GM21619 (cell line): ENCODE results near the gene B3GNT8.
"Not testable (repeated sequence)": the region's sequence is repeated elsewhere in the genome, so short reads cannot be mapped to it uniquely, and the experiment has no call there.

Source experiments
- ATAC-seq: cut with Tn5 transposase; IDR thresholded peaks from one replicate; pipeline ENCODE4 v1.9.1; 2021; ENCODE audit not compliant: unreplicated experiment

B3GNT8 gene

DNA sequence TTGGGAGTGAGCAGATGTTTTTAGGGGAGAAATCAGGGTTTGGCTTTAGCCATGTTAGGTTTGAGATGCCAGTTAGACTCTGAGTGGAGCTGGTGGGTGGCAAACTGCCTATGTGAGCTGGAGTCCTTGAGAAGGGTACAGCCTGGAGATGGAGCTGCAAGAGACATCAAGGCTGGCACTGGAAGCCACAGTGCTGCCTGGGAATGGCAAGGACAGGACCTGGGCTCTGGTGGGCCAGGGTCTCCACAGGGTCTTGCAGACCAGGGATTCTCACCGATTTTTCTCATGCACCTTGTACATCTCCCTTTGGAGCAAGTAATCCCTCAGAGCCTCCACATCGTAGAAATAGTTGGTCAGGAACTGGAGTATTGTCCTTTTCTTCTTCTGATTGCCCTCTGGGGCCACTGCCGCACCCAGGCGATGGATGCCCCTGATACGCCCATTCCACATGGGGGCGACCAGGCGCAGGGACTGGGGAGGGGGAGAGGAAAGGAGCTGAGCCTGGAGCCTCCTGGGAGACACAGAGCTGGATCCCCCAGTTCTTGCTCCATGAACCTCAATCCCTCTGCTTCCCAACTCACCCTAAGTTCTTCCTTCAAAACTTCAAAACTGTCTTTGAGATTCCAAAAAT is 10.9 kb upstream of the B3GNT8 start:
- no peak for ATAC-seq

DNA sequence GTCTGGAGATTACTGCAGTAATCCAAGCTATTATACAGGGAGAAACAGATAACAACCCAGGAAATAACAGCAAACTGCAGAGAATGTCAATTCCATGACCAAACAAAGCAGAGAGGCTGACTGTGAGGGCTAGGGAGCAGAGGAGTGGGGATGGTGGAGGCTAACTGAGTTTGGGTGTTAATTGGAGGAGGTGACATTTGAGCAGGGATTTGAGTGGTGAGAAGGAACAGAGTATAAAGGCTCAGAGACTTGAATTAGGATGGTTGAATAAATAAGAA is 9.4 kb upstream of the B3GNT8 start:
- no peak for ATAC-seq

DNA sequence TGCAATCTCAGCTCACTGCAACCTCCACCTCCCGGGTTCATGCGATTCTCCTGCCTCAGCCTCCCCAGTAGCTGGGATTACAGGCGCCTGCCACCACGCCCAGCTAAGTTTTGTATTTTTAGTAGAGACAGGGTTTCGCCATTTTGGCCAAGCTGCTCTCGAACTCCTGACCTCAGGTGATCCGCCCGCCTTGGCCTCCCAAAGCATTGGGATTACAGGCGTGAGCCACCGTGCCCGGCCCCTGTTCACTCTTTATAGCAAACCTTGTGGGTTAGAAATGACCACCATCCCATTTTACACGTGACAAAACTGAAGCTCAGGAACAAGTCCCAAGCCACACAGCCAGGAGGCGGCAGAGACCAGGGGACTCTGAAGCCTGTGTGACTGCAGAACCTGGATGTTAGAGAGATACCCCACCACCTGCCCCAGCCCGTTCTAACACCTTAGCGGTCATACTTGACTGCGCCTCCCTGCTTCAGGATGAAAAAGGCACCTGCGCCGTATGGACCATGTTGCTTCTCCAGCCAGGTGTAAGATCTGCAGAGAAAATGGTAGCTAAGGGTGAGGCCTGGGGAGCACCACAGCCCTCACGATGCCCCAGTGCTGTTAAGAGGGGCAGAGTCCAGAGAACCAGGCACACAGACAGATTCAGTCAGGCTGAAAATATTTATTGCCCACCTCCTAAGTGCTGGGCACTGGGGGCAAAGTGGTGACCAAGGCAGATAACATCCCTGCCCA is 8.9 kb upstream of the B3GNT8 start:
- no peak for ATAC-seq

DNA sequence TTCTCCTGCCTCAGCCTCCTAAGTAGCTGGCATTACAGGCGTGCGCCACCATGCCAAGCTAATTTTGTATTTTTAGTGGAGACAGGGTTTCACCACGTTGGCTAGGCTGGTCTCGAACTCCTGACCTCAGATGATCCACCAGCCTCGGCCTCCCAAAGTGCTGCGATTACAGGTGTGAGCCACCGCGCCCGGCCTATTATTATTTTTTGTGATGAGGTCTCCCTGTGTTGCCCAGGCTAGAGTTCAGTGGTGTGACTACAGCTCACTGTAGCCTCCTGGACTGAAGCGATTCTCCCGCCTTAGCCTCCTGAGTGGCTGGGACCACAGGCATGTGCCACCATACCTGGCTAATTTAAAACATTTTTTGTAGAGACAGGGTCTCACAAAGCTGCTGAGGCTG is 8.2 kb upstream of the B3GNT8 start:
- ATAC-seq = not testable (repeated sequence)

- no peak for ATAC-seq
Observed at GRCh38 chr19:41434450-41434849, 7.3 kb upstream of the B3GNT8 start.

- no peak for ATAC-seq
Observed at GRCh38 chr19:41433171-41433570, 6.0 kb upstream of the B3GNT8 start.

DNA sequence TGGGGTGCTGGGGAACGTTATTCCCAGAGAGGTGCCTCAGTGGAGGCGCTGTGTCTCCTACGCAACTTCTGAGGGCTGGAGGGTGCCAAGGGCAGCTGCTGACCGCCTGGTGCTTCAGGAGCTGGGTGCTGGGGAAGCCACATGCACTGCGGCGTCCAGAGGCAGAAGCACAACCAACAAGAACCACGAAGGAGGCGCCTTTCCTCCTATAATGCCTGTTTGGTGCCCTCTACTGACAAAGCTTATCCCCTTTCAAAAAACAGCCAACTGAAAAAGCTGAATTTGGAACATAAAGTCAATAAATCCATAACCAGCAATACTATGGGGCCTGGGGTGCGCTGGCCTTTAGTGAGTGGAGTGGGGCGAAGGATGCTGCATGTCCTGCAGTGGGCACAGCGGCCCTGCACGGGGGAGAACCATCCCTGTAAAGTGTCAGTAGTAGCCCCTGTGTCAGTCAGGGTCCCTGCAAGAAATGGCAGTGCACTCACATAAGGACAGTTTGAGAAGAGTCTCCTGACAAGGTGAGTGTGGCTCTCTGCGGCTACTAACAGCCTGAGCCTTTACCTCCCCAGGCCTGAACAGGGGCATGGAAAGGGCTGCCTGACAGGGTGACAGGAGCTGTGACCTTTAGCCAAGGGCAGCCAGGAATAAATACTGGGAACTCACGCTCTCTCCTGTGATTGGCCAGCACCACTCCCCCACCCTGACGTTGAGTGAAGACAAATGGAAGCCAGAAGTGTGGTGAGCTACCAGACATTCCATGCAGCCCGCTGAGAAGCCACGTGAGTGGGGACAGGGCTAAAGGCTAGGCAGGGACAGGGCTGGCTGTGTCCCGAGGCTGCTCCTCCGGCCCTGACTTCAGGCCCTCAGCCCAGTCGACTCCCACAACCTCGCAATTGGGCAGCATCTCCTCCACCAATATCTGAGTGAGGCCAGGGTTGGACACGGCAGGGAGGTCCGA is 4.5 kb upstream of the B3GNT8 start:
- no peak for ATAC-seq

DNA sequence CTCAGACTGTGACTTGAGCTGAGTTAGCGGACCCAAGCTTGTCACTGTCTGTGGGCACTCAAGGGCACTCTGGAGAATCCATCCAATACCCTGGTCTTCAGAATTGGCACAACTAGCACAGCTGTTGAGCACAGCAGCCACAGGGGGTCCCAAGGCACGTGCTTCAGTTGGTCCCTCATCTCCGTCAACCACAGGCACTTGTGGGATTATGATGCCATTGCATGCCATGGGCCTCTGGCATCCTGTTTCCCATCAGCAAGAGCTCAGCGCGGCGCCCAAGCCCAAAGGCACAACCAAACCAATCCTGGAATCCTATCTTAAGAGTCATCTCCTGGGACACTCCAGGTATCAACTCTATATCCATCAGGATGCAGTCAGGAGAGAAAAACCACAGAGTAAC is 3.7 kb upstream of the B3GNT8 start:
- no peak for ATAC-seq

DNA sequence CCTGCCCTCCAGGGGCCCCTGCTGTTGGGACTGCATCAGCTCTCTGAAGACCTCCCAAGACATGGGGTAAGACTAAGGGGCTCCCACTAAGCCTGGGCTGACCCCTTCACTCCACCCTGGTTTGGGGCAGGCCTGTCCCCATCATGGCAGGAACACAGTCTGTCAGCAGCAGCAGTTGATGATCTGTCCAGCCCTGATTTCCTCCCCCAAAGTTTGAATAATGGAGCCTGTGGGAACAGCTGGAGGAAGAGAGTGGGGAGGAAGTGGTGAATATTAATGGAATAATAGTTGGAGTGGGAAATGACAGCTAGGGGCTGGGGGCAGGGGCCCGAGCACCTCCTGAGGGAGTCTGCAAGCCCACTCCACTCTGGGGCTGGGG is 1.3 kb upstream of the B3GNT8 start:
- ATAC-seq = no peak

DNA sequence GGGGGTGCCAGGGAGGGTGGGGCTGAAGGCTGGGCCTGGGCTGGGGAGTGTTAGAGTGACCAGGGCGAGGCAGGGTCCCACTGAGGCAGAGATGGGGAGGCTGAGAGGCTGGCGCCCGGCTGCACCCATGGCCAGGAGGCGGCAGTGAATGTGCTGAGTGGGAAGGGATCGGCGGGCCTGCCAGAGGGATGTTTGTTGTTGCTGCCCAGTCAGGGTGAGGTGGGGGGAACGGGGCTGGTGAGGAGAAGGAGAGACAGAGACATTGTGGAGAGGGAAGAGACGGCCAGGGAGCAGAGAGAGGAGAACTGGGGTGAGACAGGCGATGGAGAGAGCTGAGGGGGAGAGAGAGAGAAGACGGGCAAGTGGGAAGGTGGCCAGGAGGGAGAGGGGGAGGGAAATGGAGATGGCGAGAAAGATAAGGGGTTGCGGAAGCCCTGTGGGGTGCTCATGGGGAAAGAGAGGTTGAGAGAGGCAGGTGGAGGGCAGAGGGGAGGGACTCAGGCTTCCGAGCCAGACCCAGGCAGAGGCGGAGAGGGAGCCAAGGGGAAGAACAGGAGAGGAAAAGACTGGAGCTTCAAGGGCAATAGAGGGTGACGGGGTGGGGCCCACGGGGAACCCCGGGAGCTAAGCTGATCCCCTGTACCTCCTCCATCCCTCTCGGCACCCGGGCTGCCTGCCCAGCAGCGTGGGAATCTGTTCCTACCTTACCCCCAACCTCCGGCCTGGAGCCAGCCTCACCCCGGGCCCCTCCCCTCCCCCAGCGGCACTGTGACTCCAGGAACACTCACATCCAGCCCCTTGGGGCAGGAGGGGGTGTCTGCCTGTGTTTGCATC is 690 bp upstream of the B3GNT8 start:
- ATAC-seq = no peak

- no peak for ATAC-seq
Observed at GRCh38 chr19:41426116-41426841, 895 bp downstream of the B3GNT8 start.

DNA sequence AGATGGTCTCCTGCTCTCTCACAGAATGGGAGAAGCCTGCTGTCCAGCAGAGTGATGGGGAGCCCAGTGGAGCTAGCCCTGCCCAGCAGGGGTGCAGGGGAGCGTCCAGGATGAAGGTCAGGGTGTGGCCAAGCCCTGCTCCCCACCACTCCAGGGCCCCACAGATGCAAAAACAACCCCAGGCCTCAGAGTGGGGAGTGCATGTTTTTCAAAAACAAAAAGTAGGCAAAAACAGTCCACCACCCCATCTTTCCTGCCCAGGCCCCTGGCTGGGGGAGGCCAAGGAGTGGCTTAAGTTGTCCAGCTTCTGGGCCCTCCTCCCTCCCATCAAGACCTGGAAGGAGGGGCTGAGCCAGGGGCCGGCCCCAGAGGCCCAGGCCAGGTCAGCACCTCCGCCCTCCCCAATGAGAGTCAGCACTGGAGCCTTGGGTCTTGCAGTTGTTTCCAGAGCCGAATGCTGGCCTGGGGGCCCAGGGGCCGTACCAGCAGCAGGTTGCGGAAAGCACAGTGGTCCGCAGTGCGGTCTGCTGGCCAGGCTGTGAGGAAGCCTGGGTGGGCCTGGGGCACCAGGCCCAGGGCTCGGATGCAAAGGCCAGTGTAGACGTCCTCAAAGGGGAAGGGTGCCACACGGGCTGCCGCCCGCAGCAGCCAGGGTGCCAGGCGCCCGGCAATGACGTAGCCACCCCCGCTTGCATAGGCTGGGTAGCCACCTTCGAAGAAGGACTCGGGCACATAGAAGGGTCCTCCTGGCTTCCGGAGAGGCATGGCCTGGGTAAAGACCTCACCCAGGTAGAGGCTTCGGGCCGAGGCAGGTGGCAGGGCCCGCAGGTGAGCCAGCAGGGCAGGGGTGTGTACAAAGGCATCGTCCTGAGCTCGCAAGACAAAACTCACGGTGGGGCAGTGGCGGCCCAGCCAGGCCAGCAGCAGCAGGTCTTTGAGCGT is 1.7 kb downstream of the B3GNT8 start:
- ATAC-seq = no peak

DNA sequence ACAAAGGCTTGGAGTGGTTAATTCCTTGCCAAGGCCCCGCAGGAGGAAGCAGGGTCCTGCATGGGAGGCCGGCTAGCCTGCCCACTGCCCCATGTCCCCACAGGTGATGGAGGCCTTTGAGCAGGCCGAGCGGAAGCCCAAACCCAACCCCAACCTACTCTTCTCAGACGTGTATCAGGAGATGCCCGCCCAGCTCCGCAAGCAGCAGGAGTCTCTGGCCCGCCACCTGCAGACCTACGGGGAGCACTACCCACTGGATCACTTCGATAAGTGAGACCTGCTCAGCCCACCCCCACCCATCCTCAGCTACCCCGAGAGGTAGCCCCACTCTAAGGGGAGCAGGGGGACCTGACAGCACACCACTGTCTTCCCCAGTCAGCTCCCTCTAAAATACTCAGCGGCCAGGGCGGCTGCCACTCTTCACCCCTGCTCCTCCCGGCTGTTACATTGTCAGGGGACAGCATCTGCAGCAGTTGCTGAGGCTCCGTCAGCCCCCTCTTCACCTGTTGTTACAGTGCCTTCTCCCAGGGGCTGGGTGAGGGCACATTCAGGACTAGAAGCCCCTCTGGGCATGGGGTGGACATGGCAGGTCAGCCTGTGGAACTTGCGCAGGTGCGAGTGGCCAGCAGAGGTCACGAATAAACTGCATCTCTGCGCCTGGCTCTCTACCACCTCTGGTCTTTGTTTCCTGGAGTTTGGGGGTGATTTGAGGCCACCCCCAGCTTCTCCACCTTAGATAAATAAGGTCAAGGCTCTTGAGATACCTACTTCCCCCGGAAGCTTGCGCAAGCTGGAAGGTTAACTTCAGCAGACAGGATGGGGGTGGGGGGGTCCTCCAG is 2.6 kb downstream of the B3GNT8 start:
- no peak for ATAC-seq

DNA sequence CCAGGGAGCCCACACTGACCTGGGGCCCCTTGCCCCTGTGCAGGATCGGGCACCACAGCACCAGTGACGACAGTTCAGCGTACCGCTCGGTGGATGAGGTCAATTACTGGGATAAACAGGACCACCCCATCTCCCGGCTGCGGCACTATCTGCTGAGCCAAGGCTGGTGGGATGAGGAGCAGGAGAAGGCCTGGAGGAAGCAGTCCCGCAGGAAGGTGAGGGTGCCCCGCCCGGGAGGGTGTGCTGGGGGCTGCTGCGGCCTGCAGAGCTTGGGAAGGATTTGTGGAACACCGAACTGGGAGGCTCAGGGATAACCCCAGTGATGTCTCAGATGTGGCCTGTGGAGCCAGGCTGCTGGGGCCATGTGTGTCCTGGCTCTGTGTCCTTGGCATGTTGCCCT is 4.2 kb downstream of the B3GNT8 start:
- no peak for ATAC-seq

DNA sequence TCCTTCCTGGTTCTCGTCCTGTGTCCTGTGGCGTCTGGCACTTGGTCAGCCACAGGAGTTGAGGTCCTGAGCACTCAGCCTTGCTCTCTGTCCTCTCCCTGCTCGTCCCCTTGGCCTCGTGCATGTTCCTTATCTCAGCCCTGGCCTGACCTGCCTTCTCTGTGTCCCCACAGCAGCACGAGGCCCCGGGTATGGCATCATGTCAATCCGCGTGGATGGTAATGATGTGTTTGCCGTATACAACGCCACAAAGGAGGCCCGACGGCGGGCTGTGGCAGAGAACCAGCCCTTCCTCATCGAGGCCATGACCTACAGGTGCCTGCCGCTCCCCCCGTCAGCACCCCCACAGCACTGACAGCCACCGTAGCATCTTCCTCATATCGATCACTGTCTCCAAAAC is 4.7 kb downstream of the B3GNT8 start:
- ATAC-seq = no peak

GRCh38 chr19:41421973-41422372 is 5.2 kb downstream of the B3GNT8 start:
- no peak for ATAC-seq

GRCh38 chr19:41421314-41421713 is 5.9 kb downstream of the B3GNT8 start:
- ATAC-seq = no peak

GRCh38 chr19:41420101-41420880 is 6.9 kb downstream of the B3GNT8 start:
- ATAC-seq = no peak
